Fibroblast of lung (primary cell): ENCODE measurements around the gene ACOT8. TPM values are rescaled to one million over a fixed set of nuclear protein-coding genes. Genes with fewer than 3 reads are reported as not detected.

Experiments
- DNase-seq, 2 donors: peaks; one replicate each; pipeline versions ENCODE4 v3.0.0 to v3.0.0-alpha.2; 2010; ENCODE audit warnings: low read depth in 2 of 2
- H2AFZ ChIP-seq: 2 replicates; pipeline ENCODE4 v1.5.1; 2012; ENCODE audit warnings: low read length, control low read depth, inconsistent platforms
- H3K27ac ChIP-seq: 2 replicates; pipeline ENCODE4 v1.5.1; 2011; ENCODE audit warnings: low read length, control low read depth; ENCODE audit not compliant: insufficient read depth
- H3K27me3 ChIP-seq: 2 replicates; pipeline ENCODE4 v1.5.1; 2011; ENCODE audit warnings: mild to moderate bottlenecking, low read length; ENCODE audit not compliant: control insufficient read depth, insufficient read depth
- H3K36me3 ChIP-seq: 2 replicates; pipeline ENCODE4 v1.5.1; 2011; ENCODE audit warnings: low read length; ENCODE audit not compliant: control insufficient read depth, insufficient read depth
- H3K4me1 ChIP-seq: 2 replicates; pipeline ENCODE4 v1.5.1; 2011; ENCODE audit warnings: low read length; ENCODE audit not compliant: control insufficient read depth, insufficient read depth; ENCODE audit errors: extremely low read depth
- H3K4me2 ChIP-seq: 2 replicates; pipeline ENCODE4 v1.5.1; 2011; ENCODE audit warnings: low read length, control low read depth; ENCODE audit not compliant: insufficient read depth; ENCODE audit errors: extremely low read depth
- H3K4me3 ChIP-seq, 4 experiments: fragments of 200-600 bp in 1 of 4; sonication (generic) in 1 of 4; replicated peaks in 1 of 4; 2 replicates each; pipeline ENCODE4 v1.5.1; 2011 to 2016; ENCODE audit warnings: low read length in 4 of 4, low read depth in 3 of 4, mild to moderate bottlenecking in 3 of 4, control low read depth in 2 of 4, inconsistent platforms in 1 of 4, mixed read lengths in 1 of 4; ENCODE audit not compliant: insufficient read depth in 1 of 4; ENCODE audit errors: control extremely low read depth in 1 of 4
- H3K79me2 ChIP-seq: 2 replicates; pipeline ENCODE4 v1.5.1; 2012; ENCODE audit warnings: mild to moderate bottlenecking, low read length, inconsistent platforms; ENCODE audit not compliant: control insufficient read depth, insufficient read depth
- H3K9ac ChIP-seq: 2 replicates; pipeline ENCODE4 v1.5.1; 2011; ENCODE audit warnings: mild to moderate bottlenecking, low read length, control low read depth; ENCODE audit not compliant: insufficient read depth
- H3K9me3 ChIP-seq: 2 replicates; pipeline ENCODE4 v1.5.1; 2012; ENCODE audit warnings: low read depth, low read length; ENCODE audit not compliant: control insufficient read depth, insufficient read depth
- H4K20me1 ChIP-seq: 2 replicates; pipeline ENCODE4 v1.5.1; 2011; ENCODE audit warnings: low read length; ENCODE audit not compliant: control insufficient read depth, insufficient read depth; ENCODE audit errors: extremely low read depth
- EZH2 ChIP-seq: IDR thresholded peaks from 2 replicates; pipeline ENCODE4 v1.5.1; 2012; ENCODE audit warnings: low read length, control low read depth, mild to moderate bottlenecking; ENCODE audit errors: missing control alignments
- polyA plus RNA-seq, 2 donors: library from polyadenylated mRNA; depleted of rRNA in 1 of 2; stranded (reverse) in 1 of 2; unstranded in 1 of 2; fragments of >200 nt; gene quantifications; 2 replicates each; pipeline ENCODE4 v1.2.1, GENCODE V29; 2011 to 2012; ENCODE audit warnings: missing spikeins in 1 of 2
- total RNA-seq: library from RNA; depleted of rRNA; stranded (reverse); fragments of >200 nt; gene quantifications from 2 replicates; pipeline ENCODE4 v1.2.1, GENCODE V29; 2014
- TF ChIP-seq, protein P1 (sequence below), 2 donors: IDR thresholded peaks in 1 of 2; conservative IDR thresholded peaks in 1 of 2; 1 replicate in 1 of 2; 2 replicates in 1 of 2; pipeline ENCODE4 v1.5.1; 2011 to 2012; ENCODE audit warnings: low read length in 2 of 2, control low read depth in 1 of 2, inconsistent platforms in 1 of 2, low read depth in 1 of 2, mild to moderate bottlenecking in 1 of 2

ACOT8 gene
- total and polyA plus RNA-seq, 2 donors (not counting 1 experiment from before 2014, with no cell fraction given), result 18.0 to 44.4 TPM

DNA sequence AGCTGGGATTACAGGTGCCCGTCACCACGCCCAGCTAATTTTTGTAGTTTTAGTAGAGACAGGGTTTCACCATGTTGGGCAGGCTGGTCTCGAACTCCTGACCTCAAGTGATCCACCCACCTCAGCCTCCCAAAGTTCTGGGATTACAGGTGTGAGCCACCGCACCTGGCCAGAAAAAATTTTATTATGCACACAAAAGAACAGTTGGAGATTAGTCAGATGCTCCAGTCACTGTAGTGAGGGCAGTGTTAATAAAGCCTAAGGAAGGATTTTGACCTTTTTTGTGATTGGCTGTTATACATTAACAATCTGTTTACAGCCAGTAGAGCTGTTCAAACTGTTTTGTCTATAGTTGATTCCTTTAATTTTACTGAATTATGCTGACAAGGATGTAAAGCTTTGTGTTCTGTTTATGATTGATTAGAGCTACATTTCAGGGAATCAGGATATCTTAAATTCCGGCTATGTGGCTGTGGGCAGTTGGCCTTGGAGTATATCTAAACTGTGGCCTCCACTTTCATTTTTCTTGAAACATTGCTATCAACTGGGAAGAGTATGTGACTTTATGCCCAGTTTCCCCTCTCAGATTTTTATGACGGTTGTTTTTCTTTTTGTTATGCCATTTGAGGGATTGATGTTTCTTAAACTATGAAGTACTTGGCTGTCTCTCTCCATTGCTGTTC lies 10.1 kb upstream of the ACOT8 start:
- TF ChIP-seq EZH2, result no peak
- TF ChIP-seq, protein P1, sequence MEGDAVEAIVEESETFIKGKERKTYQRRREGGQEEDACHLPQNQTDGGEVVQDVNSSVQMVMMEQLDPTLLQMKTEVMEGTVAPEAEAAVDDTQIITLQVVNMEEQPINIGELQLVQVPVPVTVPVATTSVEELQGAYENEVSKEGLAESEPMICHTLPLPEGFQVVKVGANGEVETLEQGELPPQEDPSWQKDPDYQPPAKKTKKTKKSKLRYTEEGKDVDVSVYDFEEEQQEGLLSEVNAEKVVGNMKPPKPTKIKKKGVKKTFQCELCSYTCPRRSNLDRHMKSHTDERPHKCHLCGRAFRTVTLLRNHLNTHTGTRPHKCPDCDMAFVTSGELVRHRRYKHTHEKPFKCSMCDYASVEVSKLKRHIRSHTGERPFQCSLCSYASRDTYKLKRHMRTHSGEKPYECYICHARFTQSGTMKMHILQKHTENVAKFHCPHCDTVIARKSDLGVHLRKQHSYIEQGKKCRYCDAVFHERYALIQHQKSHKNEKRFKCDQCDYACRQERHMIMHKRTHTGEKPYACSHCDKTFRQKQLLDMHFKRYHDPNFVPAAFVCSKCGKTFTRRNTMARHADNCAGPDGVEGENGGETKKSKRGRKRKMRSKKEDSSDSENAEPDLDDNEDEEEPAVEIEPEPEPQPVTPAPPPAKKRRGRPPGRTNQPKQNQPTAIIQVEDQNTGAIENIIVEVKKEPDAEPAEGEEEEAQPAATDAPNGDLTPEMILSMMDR (conservative IDR thresholded peaks at IDR 0.05 in 1 of 2, IDR thresholded peaks at IDR 0.05 in 1 of 2; ENCODE audit: low read depth in 1 of 2, low read length in 2 of 2), result no peak
- Histone ChIP-seq H3K4me2 (peak overlapping the region; percentile 70), H3K9me3 (no peaks in the 10 kb centered on the region), H3K4me1 (peaks cover 10% of the 10 kb centered on the region), H3K79me2 (no peaks in the 10 kb centered on the region), H3K36me3 (no peaks in the 10 kb centered on the region), H3K9ac (peak overlapping the region; percentile 8), H3K27me3 (no peaks in the 10 kb centered on the region), H3K4me3 (no peak overlapping the region), H3K27ac (peak overlapping the region; percentile 87), H4K20me1 (no peaks in the 10 kb centered on the region), H2AFZ (no peak overlapping the region)
- DNase-seq, result no peak

- H4K20me1 ChIP-seq, result no peaks in the 10 kb centered on the region
These were observed 9.3 kb upstream of the ACOT8 start for GRCh38 chr20:45866454-45866853.

DNA sequence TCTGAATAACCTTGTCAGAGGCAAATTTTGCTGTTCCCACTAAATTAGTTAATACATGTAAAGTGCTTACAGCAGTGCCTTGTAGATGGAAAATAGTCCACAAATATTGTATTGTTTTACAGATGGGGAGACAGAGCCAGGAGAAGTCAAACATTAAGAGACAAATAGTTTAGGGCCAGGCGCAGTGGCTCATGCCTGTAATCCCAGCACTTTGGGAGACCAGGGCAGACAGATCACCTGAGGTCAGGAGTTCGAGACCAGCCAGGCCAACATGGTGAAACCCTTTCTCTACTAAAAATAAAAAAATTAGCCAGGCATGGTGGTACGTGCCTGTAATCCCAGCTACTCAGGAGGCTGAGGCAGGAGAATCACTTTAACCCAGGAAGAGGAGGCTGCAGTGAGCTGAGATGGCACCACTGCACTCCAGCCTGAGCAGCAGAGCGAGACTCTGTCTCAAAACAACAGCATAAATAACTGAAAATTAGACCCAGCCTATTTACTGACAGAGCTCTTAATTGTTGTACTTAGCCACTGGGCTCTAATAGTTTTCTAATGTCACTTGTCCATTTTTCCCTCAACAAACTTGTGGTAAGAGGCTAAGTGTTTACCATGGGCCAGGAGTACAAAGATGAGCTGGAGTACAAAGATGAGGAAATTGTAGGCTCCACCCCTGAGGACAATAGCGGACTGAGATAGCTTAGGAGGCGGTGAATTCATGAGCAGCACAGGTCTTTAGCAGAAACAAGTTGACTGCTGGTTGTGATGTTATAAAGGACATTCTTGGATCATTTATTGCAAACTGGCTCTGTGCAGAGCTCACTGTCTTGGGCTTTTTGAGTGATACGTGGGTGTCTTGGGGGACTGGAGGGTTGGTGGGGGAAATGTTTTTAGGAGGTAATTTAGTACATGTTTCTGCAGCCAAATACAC lies 6.6 kb upstream of the ACOT8 start:
- H3K9me3 ChIP-seq, result no peaks in the 10 kb centered on the region
- no peak for DNase-seq
- no peaks in the 10 kb centered on the region for H4K20me1 ChIP-seq
- H3K27me3 ChIP-seq, result no peaks in the 10 kb centered on the region
- H2AFZ ChIP-seq, result no peak overlapping the region
- H3K79me2 ChIP-seq, result no peaks in the 10 kb centered on the region
- no peak overlapping the region for H3K4me2 ChIP-seq
- H3K27ac ChIP-seq, result no peak overlapping the region
- H3K9ac ChIP-seq, result no peak overlapping the region
- no peaks in the 10 kb centered on the region for H3K36me3 ChIP-seq
- no peak overlapping the region for H3K4me3 ChIP-seq
- TF ChIP-seq, protein P1 (conservative IDR thresholded peaks at IDR 0.05 in 1 of 2, IDR thresholded peaks at IDR 0.05 in 1 of 2; ENCODE audit: low read depth in 1 of 2, low read length in 2 of 2), result no peak
- no peak for TF ChIP-seq EZH2
- peaks cover 10% of the 10 kb centered on the region for H3K4me1 ChIP-seq

More at GRCh38 chr20:45866454-45866853, 9.3 kb upstream of the ACOT8 start:
- H3K9me3 ChIP-seq, result no peaks in the 10 kb centered on the region
- H3K36me3 ChIP-seq, result no peaks in the 10 kb centered on the region
- no peak for DNase-seq
- H3K4me3 ChIP-seq, result no peak overlapping the region
- H3K27ac ChIP-seq, result no peak overlapping the region
- H3K4me1 ChIP-seq, result peaks cover 10% of the 10 kb centered on the region
- no peaks in the 10 kb centered on the region for H3K79me2 ChIP-seq
- H3K9ac ChIP-seq, result no peak overlapping the region
- no peak for TF ChIP-seq EZH2
- TF ChIP-seq, protein P1 (conservative IDR thresholded peaks at IDR 0.05 in 1 of 2, IDR thresholded peaks at IDR 0.05 in 1 of 2; ENCODE audit: low read depth in 1 of 2, low read length in 2 of 2), result no peak
- no peak overlapping the region for H2AFZ ChIP-seq
- H3K4me2 ChIP-seq, result no peak overlapping the region
- H3K27me3 ChIP-seq, result no peaks in the 10 kb centered on the region
